Neutrophil (primary cell): Measurements from ENCODE around the gene ATP1A1.

Experiments
- H3K27ac ChIP-seq: fragments of 200-600 bp; sonication (generic); 2 replicates; pipeline ENCODE4 v1.5.1; 2016; ENCODE audit warnings: mild to moderate bottlenecking, moderate library complexity
- H3K27me3 ChIP-seq: fragments of 200-600 bp; sonication (generic); 2 replicates; pipeline ENCODE4 v1.6.0; 2016; ENCODE audit warnings: mild to moderate bottlenecking
- H3K36me3 ChIP-seq: fragments of 200-600 bp; sonication (generic); 2 replicates; pipeline ENCODE4 v1.5.1; 2017
- H3K4me1 ChIP-seq, 2 experiments: fragments of 200-600 bp in 1 of 2; sonication (generic) in 1 of 2; 1 replicate in 1 of 2; 2 replicates in 1 of 2; pipeline versions ENCODE4 v1.5.1 to v1.6.1; 2013 to 2016; ENCODE audit warnings: low read depth in 1 of 2, low read length in 1 of 2, mild to moderate bottlenecking in 1 of 2, moderate library complexity in 1 of 2; ENCODE audit not compliant: control insufficient read depth in 1 of 2, insufficient read depth in 1 of 2
- H3K4me3 ChIP-seq, 2 experiments: fragments of 200-600 bp in 1 of 2; sonication (generic) in 1 of 2; 1 replicate in 1 of 2; 2 replicates in 1 of 2; pipeline ENCODE4 v1.5.1; 2013 to 2016; ENCODE audit warnings: low read depth in 1 of 2, low read length in 1 of 2, mild to moderate bottlenecking in 1 of 2, moderate library complexity in 1 of 2
- H3K9me3 ChIP-seq: fragments of 200-600 bp; sonication (generic); 2 replicates; pipeline ENCODE4 v1.5.1; 2016
- CTCF ChIP-seq: fragments of 200-600 bp; sonication (generic); IDR thresholded peaks from 2 replicates; pipeline ENCODE4 v1.5.1; 2016; ENCODE audit warnings: antibody characterized with exemption

ATP1A1 gene

GRCh38 chr1:116445534-116445933, 72.5 kb downstream of the ATP1A1 start:
- TF ChIP-seq CTCF, result no peak
- peaks cover 8% of the 10 kb centered on the region for H3K27me3 ChIP-seq
- no peak overlapping the region for H3K27ac ChIP-seq
- H3K4me1 ChIP-seq, result no peaks in the 10 kb centered on the region
- H3K9me3 ChIP-seq, result no peaks in the 10 kb centered on the region
- H3K36me3 ChIP-seq, result no peaks in the 10 kb centered on the region
- H3K4me3 ChIP-seq, result no peak overlapping the region

GRCh38 chr1:116446686-116447085, 73.6 kb downstream of the ATP1A1 start:
- Histone ChIP-seq H3K4me3 (no peak overlapping the region), H3K4me1 (no peaks in the 10 kb centered on the region), H3K36me3 (no peaks in the 10 kb centered on the region), H3K27ac (no peak overlapping the region), H3K9me3 (no peaks in the 10 kb centered on the region), H3K27me3 (peaks cover 4% of the 10 kb centered on the region)
- TF ChIP-seq CTCF, result no peak

- Histone ChIP-seq H3K9me3 (no peaks in the 10 kb centered on the region), H3K36me3 (no peaks in the 10 kb centered on the region), H3K27ac (no peak overlapping the region), H3K4me3 (no peak overlapping the region), H3K4me1 (no peaks in the 10 kb centered on the region), H3K27me3 (peaks cover 4% of the 10 kb centered on the region)
- TF ChIP-seq CTCF, result no peak
Observed at GRCh38 chr1:116448785-116449385, 75.8 kb downstream of the ATP1A1 start.

- Histone ChIP-seq H3K36me3 (no peaks in the 10 kb centered on the region), H3K4me1 (no peaks in the 10 kb centered on the region), H3K27me3 (peaks cover 4% of the 10 kb centered on the region), H3K9me3 (no peaks in the 10 kb centered on the region), H3K4me3 (no peak overlapping the region), H3K27ac (no peak overlapping the region)
- TF ChIP-seq CTCF, result no peak
Observed at GRCh38 chr1:116449578-116449977, 76.5 kb downstream of the ATP1A1 start.

- Histone ChIP-seq H3K4me3 (no peak overlapping the region), H3K4me1 (no peaks in the 10 kb centered on the region), H3K27ac (no peak overlapping the region), H3K27me3 (peaks cover 4% of the 10 kb centered on the region), H3K9me3 (no peaks in the 10 kb centered on the region), H3K36me3 (no peaks in the 10 kb centered on the region)
- no peak for TF ChIP-seq CTCF
Observed at GRCh38 chr1:116451702-116452101, 78.7 kb downstream of the ATP1A1 start.

- Histone ChIP-seq H3K4me1 (no peaks in the 10 kb centered on the region), H3K4me3 (no peak overlapping the region), H3K9me3 (no peaks in the 10 kb centered on the region), H3K27me3 (peaks cover 4% of the 10 kb centered on the region), H3K36me3 (no peaks in the 10 kb centered on the region), H3K27ac (no peak overlapping the region)
- no peak for TF ChIP-seq CTCF
Observed at GRCh38 chr1:116453481-116453880, 80.4 kb downstream of the ATP1A1 start.
